Liver (tissue), 9 donors: ENCODE results near the gene CLN6. TPM values are rescaled to one million over a fixed set of nuclear protein-coding genes. Genes with fewer than 3 reads are reported as not detected.

Source experiments
- DNase-seq: peaks from one replicate; pipeline ENCODE4 v3.0.0-alpha.2; 2017; ENCODE audit warnings: low spot score
- H3K27ac ChIP-seq, 2 donors: one replicate each; pipeline ENCODE4 v1.7.0; 2013; ENCODE audit warnings: inconsistent platforms in 2 of 2, low read length in 2 of 2, control low read depth in 1 of 2, low read depth in 1 of 2, mild to moderate bottlenecking in 1 of 2
- H3K27me3 ChIP-seq, 4 donors: one replicate each; pipeline versions ENCODE4 v1.6.1 to v1.7.0; 2013; ENCODE audit warnings: low read length in 3 of 4, inconsistent platforms in 1 of 4, mild to moderate bottlenecking in 1 of 4, moderate library complexity in 1 of 4; ENCODE audit not compliant: control insufficient read depth in 4 of 4, insufficient read depth in 4 of 4
- H3K36me3 ChIP-seq, 4 donors: one replicate each; pipeline versions ENCODE4 v1.6.1 to v1.7.0; 2013; ENCODE audit warnings: low read length in 3 of 4, mild to moderate bottlenecking in 3 of 4, low read depth in 1 of 4, moderate library complexity in 1 of 4; ENCODE audit not compliant: control insufficient read depth in 4 of 4, insufficient read depth in 3 of 4
- H3K4me1 ChIP-seq, 4 donors: one replicate each; pipeline versions ENCODE4 v1.6.1 to v1.7.0; 2013; ENCODE audit warnings: low read length in 3 of 4, mild to moderate bottlenecking in 3 of 4, moderate library complexity in 1 of 4; ENCODE audit not compliant: control insufficient read depth in 4 of 4, insufficient read depth in 4 of 4
- H3K4me3 ChIP-seq, 3 donors: one replicate each; pipeline versions ENCODE4 v1.6.1 to v1.7.0; 2013; ENCODE audit warnings: low read length in 3 of 3, control low read depth in 1 of 3, low read depth in 1 of 3, mild to moderate bottlenecking in 1 of 3
- H3K9ac ChIP-seq, 2 donors: one replicate each; pipeline ENCODE4 v1.7.0; 2013; ENCODE audit warnings: low read length in 2 of 2, mild to moderate bottlenecking in 2 of 2, moderate library complexity in 2 of 2, control low read depth in 1 of 2, low read depth in 1 of 2
- H3K9me3 ChIP-seq, 4 donors: one replicate each; pipeline versions ENCODE4 v1.6.1 to v1.7.0; 2013; ENCODE audit warnings: low read length in 3 of 4; ENCODE audit not compliant: control insufficient read depth in 4 of 4
- ATF3 ChIP-seq: IDR thresholded peaks from 2 replicates; pipeline ENCODE4 v1.6.1; 2016; ENCODE audit warnings: antibody characterized with exemption
- CTCF ChIP-seq: fragments of 150-350 bp; IDR thresholded peaks from 2 replicates; pipeline ENCODE4 v1.5.1; 2017; ENCODE audit warnings: improper control_type of control experiment, low read depth, low read length; ENCODE audit not compliant: missing input control
- EGR1 ChIP-seq, 2 donors: IDR thresholded peaks; 2 replicates each; pipeline ENCODE4 v1.6.1; 2016 to 2018; ENCODE audit warnings: antibody characterized with exemption in 2 of 2, low read depth in 2 of 2
- FOXA1 ChIP-seq: IDR thresholded peaks from 2 replicates; pipeline ENCODE4 v1.6.1; 2016; ENCODE audit warnings: antibody characterized with exemption
- FOXA2 ChIP-seq: IDR thresholded peaks from 2 replicates; pipeline ENCODE4 v1.6.1; 2016; ENCODE audit warnings: antibody characterized with exemption
- GABPA ChIP-seq, 2 donors: IDR thresholded peaks in 1 of 2; conservative IDR thresholded peaks in 1 of 2; 2 replicates each; pipeline ENCODE4 v1.6.1; 2016; ENCODE audit warnings: antibody characterized with exemption in 2 of 2, mild to moderate bottlenecking in 1 of 2, moderate library complexity in 1 of 2
- HNF4A ChIP-seq, 2 donors: conservative IDR thresholded peaks; 2 replicates each; pipeline ENCODE4 v1.6.1; 2016; ENCODE audit warnings: antibody characterized with exemption in 2 of 2, mild to moderate bottlenecking in 2 of 2
- HNF4G ChIP-seq: IDR thresholded peaks from 2 replicates; pipeline ENCODE4 v1.6.1; 2016; ENCODE audit warnings: antibody characterized with exemption
- MAX ChIP-seq: IDR thresholded peaks from 2 replicates; pipeline ENCODE4 v1.6.1; 2016; ENCODE audit warnings: antibody characterized with exemption
- NR2F2 ChIP-seq: IDR thresholded peaks from 2 replicates; pipeline ENCODE4 v1.6.1; 2016; ENCODE audit warnings: antibody characterized with exemption
- RAD21 ChIP-seq, 2 donors: IDR thresholded peaks; 2 replicates each; pipeline ENCODE4 v1.6.1; 2016; ENCODE audit warnings: antibody characterized with exemption in 2 of 2, mild to moderate bottlenecking in 2 of 2
- REST ChIP-seq: IDR thresholded peaks from 2 replicates; pipeline ENCODE4 v1.6.1; 2016; ENCODE audit warnings: antibody characterized with exemption, mild to moderate bottlenecking
- RXRA ChIP-seq, 2 donors: IDR thresholded peaks; 2 replicates each; pipeline ENCODE4 v1.6.1; 2017 to 2018; ENCODE audit warnings: antibody characterized with exemption in 2 of 2, mild to moderate bottlenecking in 1 of 2
- SP1 ChIP-seq: IDR thresholded peaks from 2 replicates; pipeline ENCODE4 v1.6.1; 2018; ENCODE audit warnings: antibody characterized with exemption, mild to moderate bottlenecking
- YY1 ChIP-seq: IDR thresholded peaks from 2 replicates; pipeline ENCODE4 v1.6.1; 2016; ENCODE audit warnings: antibody characterized with exemption, mild to moderate bottlenecking
- ZBTB33 ChIP-seq: IDR thresholded peaks from 2 replicates; pipeline ENCODE4 v1.6.1; 2016; ENCODE audit warnings: antibody characterized with exemption
- WGBS: extraction: QIAGEN DNeasy Blood & Tissue Kit; methylation state at CpG from one replicate; pipeline ENCODE4 v1.1.7; 2013; 5-methylcytosine and 5-hydroxymethylcytosine counted together
- polyA plus RNA-seq, 2 donors: library from polyadenylated mRNA; stranded (reverse) in 1 of 2; unstranded in 1 of 2; fragments of 200-250 nt in 1 of 2; fragments of >200 nt in 1 of 2; fragmentation: Nextera tagmentation in 1 of 2; extraction: Ambion mirVana in 1 of 2; gene quantifications; one replicate each; pipeline versions ENCODE4 v1.2.1 to v1.2.3, GENCODE V29; 2013 to 2015
- total RNA-seq, 2 donors: library from RNA; depleted of rRNA; stranded (reverse); fragments of >200 nt; gene quantifications; one replicate each; pipeline ENCODE4 v1.2.3, GENCODE V29; 2014
- donor health status: healthy.
- donor health status: healthy.
- donor health status: healthy.
- donor health status: healthy.
- donor health status: healthy.

Gene CLN6
- total and polyA plus RNA-seq, 4 donors = 7.2 to 21.2 (median 15.4) TPM

GRCh38 chr15:68200016-68200861 lies 29.3 kb downstream of the CLN6 start:
- 82% methylated on average over 16 of the region's 16 CpGs for WGBS
- Histone ChIP-seq H3K4me1 (peaks cover 4 to 31% (median 15%) of the 10 kb centered on the region in 4 donors), H3K9ac (no peak overlapping the region), H3K4me3 (no peak overlapping the region), H3K27me3 (no peaks in the 10 kb centered on the region), H3K36me3 (no peaks in the 10 kb centered on the region), H3K27ac (no peak overlapping the region), H3K9me3 (no peaks in the 10 kb centered on the region)
- TF ChIP-seq YY1 = no peak
- no peak for TF ChIP-seq CTCF
- TF ChIP-seq NR2F2 = no peak
- no peak for TF ChIP-seq FOXA2
- no peak for TF ChIP-seq ZBTB33
- TF ChIP-seq EGR1 (IDR thresholded peaks at IDR 0.05; ENCODE audit: low read depth in 2 of 2) = no peak
- no peak for TF ChIP-seq ATF3
- no peak for TF ChIP-seq MAX
- TF ChIP-seq SP1 = no peak
- TF ChIP-seq GABPA (IDR thresholded peaks at IDR 0.05 in 1 of 2, conservative IDR thresholded peaks at IDR 0.05 in 1 of 2) = no peak
- TF ChIP-seq RAD21 (IDR thresholded peaks at IDR 0.05) = no peak
- TF ChIP-seq HNF4G = no peak
- no peak for TF ChIP-seq FOXA1
- TF ChIP-seq HNF4A (conservative IDR thresholded peaks at IDR 0.05) = no peak
- TF ChIP-seq RXRA (IDR thresholded peaks at IDR 0.05) = no peak
- no peak for DNase-seq

- Histone ChIP-seq H3K4me1 (peaks cover 0 to 25% (median 11%) of the 10 kb centered on the region in 4 donors), H3K9me3 (no peaks in the 10 kb centered on the region), H3K27me3 (no peaks in the 10 kb centered on the region), H3K4me3 (no peak overlapping the region), H3K36me3 (no peaks in the 10 kb centered on the region), H3K9ac (no peak overlapping the region), H3K27ac (no peak overlapping the region)
- no peak for DNase-seq
- WGBS = 70% methylated on average over 11 of the region's 11 CpGs
- TF ChIP-seq EGR1 (IDR thresholded peaks at IDR 0.05; ENCODE audit: low read depth in 2 of 2) (no peak), REST (no peak), ATF3 (no peak)
Observed at GRCh38 chr15:68199340-68199739, 30.2 kb downstream of the CLN6 start.
